HUDEP-2 (cell line): ENCODE results near the gene CLMP.

Experiments
- DNase-seq, 76 experiments: peaks; one replicate each; lab custom pipeline; 2025; ENCODE audit not compliant: unreplicated experiment in 76 of 76; lab: John Stamatoyannopoulos, UW

Gene CLMP

GRCh38 chr11:123193742-123194141 lies 1.3 kb downstream of the CLMP start:
- no peak for DNase-seq

- no peak for DNase-seq
These were observed 3.1 kb downstream of the CLMP start for GRCh38 chr11:123191939-123192338.

GRCh38 chr11:123190518-123190917 lies 4.5 kb downstream of the CLMP start:
- no peak for DNase-seq

GRCh38 chr11:123188508-123189165 lies 6.4 kb downstream of the CLMP start:
- no peak for DNase-seq

GRCh38 chr11:123187665-123188507 lies 7.2 kb downstream of the CLMP start:
- DNase-seq: no peak

- no peak for DNase-seq
These were observed 7.8 kb downstream of the CLMP start for GRCh38 chr11:123187248-123187647.

- no peak for DNase-seq
These were observed 8.8 kb downstream of the CLMP start for GRCh38 chr11:123186286-123186685.

GRCh38 chr11:123185326-123185725 lies 9.7 kb downstream of the CLMP start:
- no peak for DNase-seq

- no peak for DNase-seq
These were observed 10.5 kb downstream of the CLMP start for GRCh38 chr11:123184531-123184930.

GRCh38 chr11:123183391-123184099 lies 11.5 kb downstream of the CLMP start:
- DNase-seq: no peak

GRCh38 chr11:123181767-123182500 lies 13.1 kb downstream of the CLMP start:
- DNase-seq: no peak

GRCh38 chr11:123181075-123181474 lies 14.0 kb downstream of the CLMP start:
- no peak for DNase-seq

GRCh38 chr11:123180574-123180973 lies 14.5 kb downstream of the CLMP start:
- no peak for DNase-seq

GRCh38 chr11:123180166-123180565 lies 14.9 kb downstream of the CLMP start:
- DNase-seq: no peak

GRCh38 chr11:123179586-123179985 lies 15.5 kb downstream of the CLMP start:
- no peak for DNase-seq

- no peak for DNase-seq
These were observed 16.9 kb downstream of the CLMP start for GRCh38 chr11:123178186-123178585.

GRCh38 chr11:123176785-123177184 lies 18.3 kb downstream of the CLMP start:
- no peak for DNase-seq

GRCh38 chr11:123174196-123175183 lies 20.6 kb downstream of the CLMP start:
- DNase-seq: no peak

- no peak for DNase-seq
These were observed 21.2 kb downstream of the CLMP start for GRCh38 chr11:123173856-123174186.
